GM10266 (cell line): ENCODE measurements around the gene SLX4IP.

Source experiments
- DNase-seq: peaks from one replicate; pipeline ENCODE4 v3.0.0; 2012; ENCODE audit errors: extremely low spot score
- TF ChIP-seq, protein P1 (sequence below): IDR thresholded peaks from 2 replicates; pipeline ENCODE4 v1.5.1; 2012; ENCODE audit warnings: mild to moderate bottlenecking, low read depth; ENCODE audit not compliant: control insufficient read depth, insufficient read depth; ENCODE audit errors: missing control alignments

SLX4IP gene

DNA sequence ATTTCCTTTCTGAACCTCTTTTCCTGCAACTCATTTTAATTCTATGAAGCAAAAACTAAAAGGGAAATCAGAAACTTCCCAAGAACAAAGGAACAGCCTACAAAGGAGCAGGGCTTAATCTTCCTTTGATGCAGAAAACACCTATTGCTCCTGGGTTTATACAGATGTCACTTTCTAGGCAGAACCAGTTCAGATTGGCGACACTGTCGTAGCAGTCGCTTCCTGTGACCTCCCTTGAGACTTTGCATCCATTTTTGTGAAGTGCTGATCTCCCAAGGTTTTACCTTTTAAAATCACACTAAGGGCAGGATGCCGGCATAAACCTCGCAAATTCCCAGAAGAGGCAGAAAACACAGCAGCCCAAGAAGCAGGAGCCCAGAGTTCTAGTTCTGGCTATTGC lies 198.6 kb downstream of the SLX4IP start:
- no peak for DNase-seq

DNA sequence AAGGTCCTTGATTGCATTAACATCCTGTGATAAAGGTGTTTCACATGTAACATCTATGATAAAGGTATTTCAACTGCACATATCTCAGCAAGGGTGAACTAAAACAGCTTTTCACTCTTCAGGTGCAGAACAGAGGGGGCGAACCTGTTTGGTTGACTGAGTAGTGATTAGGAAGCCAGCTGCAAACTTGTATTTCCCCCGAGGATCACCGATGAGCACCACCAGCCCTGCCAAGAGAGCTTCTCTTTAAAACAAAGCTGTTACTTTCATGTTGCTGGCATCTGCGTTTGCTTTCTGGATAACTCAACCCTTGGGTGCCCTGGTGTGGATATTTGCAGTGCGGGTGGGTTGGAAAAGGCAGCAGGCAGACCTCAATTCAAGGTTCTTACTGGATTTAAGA lies 199.1 kb downstream of the SLX4IP start:
- no peak for DNase-seq
- TF ChIP-seq, protein P1, sequence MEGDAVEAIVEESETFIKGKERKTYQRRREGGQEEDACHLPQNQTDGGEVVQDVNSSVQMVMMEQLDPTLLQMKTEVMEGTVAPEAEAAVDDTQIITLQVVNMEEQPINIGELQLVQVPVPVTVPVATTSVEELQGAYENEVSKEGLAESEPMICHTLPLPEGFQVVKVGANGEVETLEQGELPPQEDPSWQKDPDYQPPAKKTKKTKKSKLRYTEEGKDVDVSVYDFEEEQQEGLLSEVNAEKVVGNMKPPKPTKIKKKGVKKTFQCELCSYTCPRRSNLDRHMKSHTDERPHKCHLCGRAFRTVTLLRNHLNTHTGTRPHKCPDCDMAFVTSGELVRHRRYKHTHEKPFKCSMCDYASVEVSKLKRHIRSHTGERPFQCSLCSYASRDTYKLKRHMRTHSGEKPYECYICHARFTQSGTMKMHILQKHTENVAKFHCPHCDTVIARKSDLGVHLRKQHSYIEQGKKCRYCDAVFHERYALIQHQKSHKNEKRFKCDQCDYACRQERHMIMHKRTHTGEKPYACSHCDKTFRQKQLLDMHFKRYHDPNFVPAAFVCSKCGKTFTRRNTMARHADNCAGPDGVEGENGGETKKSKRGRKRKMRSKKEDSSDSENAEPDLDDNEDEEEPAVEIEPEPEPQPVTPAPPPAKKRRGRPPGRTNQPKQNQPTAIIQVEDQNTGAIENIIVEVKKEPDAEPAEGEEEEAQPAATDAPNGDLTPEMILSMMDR, result no peak

More for the DNA sequence above, 198.6 kb downstream of the SLX4IP start:
- TF ChIP-seq, protein P1, result no peak

DNA sequence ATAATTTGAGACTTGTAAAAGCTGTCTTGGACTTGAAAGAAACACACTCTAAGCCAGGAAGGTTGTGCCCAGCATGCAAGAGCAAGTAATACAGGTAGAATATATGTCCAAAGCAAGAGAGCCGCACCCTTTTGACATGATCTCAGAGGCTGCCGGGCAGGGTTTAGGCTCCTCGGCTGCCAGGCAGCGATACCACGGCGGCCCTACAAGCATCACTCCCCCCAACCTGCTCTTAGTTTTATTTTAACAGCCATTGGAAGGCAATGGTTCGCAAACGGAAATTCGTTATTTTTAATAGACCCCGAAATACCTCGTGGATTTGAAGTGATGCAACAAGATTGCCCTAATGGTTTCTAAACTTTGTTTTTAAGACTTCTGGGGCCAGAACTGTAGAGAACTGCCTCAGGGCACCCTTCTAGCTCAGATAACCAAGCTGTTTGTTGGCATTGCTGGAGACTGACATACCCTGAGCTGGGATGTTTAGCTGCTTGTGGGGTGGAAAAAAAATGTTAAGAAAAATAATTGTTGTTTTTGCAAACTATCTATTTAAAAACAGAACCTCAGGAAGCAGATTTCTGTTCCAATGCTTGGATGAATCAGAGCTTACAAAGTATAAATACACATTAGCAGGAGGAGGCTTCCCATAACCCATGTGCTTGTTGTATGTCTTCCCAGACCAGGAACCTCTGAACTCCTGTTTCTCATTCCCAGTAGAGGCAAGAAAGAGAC lies 199.7 kb downstream of the SLX4IP start:
- TF ChIP-seq, protein P1, result no peak
- DNase-seq, result no peak

DNA sequence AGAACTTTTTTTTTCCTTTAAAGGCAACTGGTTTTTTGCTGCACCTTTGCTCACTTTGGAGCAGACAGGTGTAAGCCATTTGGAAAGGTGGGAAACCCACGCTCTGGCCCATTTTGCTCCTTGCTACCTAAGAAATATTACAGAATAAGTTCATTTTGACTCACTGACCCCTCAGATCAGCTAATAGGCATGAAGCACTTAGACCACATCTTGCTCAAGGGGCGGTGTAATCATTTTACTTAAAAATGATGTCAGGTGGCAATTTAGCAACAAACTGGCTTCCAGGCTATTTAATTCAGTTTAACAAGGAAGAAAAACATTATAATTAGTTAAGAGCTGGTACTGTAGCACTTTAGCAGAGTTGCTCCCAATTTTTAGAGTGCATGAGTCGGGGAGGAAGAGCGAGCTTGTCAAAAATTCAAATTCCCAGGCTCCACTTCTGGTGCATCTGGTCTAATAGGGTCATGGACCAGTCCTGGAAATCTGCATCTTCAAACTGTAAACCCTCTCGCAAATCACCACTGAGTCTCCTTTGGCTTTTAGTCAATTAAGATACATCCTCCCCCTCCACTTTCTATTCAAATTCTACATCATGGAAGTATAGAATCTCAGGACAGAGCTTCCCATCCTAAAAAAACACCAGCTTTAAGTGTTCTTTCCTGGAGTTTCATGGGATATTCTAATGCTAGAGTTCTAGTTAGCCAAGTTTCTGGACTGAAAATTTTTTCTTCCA lies 200.5 kb downstream of the SLX4IP start:
- TF ChIP-seq, protein P1, result no peak
- DNase-seq, result no peak

DNA sequence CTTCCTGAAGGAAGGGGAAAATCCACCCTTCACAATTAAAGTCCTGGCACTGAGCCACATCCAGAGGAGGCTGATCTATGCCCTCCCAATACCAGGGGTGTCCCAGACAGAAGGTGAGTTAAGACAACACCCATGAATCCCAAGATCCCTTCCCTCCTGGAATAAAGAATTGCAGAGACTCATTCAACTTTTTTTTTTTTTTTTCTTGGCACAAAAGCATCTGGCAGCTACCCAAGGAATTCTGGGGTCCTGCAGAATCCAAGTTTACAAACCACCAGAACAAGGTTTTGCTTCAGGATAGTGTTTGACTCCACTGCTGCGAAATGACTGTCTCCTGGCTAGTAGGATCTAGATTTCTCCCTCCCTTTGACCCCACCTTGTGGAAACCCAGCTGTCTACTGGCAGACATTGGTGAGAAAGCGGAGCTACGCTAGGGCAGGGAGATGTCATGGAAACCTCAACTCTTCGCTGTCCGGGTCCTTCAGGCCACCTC lies 201.3 kb downstream of the SLX4IP start:
- TF ChIP-seq, protein P1, result no peak
- DNase-seq, result no peak

DNA sequence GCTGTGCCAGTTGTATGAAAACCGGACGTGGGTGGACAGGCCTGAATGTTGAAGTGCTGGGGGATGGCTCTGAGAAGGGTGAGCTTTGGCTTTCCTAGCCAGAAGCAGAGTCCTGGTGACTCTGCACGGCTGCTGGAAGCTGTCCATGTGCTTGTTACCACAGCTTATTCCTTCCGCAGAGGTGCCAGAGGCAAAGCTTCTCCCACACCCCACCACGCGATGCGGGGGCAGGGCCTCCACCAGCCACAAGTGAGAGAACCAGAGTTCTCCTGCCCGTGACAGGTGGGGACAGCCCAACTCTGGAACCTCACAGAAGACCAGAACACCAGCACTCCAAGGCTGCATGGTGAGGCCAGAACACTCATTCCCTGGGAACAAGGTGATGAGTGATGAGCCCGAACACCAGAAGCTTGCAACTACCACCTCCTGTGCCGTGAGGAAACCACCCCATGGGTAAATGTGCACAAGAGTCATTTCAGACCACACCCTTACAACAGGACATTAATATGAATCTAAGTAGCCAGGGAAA lies 202.0 kb downstream of the SLX4IP start:
- TF ChIP-seq, protein P1, result no peak
- no peak for DNase-seq
